ENCODE measurements around the gene ANAPC2.

Gene ANAPC2

GRCh38 chr9:137188490-137189296 lies at the start of gene ANAPC2, which contains the start of gene SSNA1:
Gene ANAPC2 (minus strand): TSS chr9:137188560. CDS start chr9:137188532, 28 bp downstream.
Gene SSNA1 (plus strand): TSS chr9:137188676. CDS start chr9:137188727, 51 bp downstream.
- peak; percentile 98 for DNase-seq

DNA sequence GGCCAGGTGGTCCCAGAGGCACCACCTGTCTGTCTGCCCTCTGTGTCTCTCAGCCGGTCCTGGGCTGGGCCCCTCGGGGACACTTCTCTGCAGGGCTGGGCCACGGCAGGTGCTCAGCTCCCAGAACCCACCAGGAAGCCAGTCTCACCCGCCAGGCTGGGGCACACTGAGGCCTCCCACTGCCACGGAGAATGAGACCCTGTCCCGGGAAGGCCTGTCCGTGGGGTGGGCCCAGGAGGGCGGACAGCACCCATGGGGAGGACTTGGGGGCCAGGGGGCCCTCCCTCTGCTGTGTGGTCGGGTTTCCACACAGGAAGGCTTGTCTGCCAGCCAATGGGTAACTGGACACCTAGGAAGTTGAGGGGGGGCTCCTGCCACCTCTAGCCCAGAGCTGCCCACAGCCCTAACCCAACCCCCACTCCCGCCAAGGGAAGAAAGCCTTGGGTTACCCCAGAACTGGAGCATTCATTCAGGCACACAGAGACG lies 48.6 kb upstream of the ANAPC2 start:
- peak; percentile 56 for DNase-seq

GRCh38 chr9:137236238-137236935 lies 48.0 kb upstream of the ANAPC2 start:
- peak; percentile 94 for DNase-seq

DNA sequence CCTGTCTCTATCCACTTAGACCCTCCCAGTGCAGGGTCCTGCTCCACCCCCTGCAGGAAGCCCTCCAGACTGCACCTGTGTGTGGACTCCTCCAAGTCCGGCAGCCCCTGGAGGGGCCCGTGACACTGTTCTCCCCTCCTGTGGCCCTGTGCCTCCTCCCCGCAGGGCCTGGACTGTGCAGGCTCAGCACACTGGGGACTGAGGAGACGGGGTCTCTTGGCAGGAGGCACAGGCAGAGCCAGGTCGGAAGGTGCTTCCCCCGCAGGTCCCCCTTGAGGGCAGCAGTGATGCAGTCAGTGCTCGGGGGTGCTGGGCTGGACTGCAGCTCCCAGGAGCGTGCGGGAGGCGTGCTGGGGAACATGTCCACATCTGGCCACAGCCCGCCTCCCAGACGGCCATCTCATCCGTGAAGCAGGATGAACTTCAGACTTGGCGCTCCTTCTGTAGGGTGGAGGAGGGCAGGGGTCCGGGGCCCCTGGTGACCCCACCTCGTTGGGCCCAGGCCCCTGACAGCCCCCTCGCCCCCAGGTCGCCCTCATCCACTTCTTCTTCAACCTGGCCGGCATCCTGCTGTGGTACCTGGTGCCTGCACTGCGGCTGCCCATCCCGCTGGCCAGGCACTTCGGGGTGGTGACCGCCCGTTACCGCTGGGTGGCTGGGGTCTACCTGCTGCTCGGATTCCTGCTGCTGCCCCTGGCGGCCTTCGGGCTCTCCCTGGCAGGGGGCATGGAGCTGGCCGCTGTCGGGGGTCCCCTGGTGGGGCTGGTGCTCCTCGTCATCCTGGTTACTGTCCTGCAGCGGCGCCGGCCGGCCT lies 47.3 kb upstream of the ANAPC2 start:
- no peak for DNase-seq

DNA sequence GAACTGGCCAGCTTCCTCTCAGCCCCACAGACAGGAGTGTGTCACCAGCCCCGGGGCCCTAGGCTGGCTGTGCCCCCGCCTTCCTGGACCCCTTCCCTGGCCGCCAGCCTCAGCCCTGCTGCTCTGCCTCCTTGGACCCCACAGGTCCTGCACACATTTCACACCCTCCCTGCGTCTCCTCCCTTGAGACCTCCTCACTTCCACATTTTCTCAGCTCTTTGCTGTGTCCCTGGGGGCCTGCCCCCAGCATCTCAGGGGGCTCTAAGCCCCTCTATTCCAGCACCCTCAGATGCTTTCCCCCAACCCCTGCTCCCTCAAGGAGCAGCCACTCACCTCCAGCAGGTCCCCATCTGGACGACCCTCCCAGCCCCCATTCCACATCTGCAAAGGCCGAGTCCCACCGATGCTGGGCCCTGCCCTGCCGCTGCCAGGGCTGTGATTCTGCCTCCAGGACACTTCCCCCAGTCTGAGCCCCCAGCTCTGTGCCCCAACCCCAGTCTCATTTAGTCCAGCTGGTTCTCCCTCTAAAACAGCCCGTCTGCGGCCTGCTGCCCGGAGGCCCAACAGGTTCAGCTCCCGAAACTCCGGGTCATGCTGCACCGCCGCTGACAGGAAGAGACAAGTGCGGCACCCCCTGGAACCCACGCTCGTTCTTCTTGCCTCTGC lies 46.5 kb upstream of the ANAPC2 start:
- DNase-seq: no peak

DNA sequence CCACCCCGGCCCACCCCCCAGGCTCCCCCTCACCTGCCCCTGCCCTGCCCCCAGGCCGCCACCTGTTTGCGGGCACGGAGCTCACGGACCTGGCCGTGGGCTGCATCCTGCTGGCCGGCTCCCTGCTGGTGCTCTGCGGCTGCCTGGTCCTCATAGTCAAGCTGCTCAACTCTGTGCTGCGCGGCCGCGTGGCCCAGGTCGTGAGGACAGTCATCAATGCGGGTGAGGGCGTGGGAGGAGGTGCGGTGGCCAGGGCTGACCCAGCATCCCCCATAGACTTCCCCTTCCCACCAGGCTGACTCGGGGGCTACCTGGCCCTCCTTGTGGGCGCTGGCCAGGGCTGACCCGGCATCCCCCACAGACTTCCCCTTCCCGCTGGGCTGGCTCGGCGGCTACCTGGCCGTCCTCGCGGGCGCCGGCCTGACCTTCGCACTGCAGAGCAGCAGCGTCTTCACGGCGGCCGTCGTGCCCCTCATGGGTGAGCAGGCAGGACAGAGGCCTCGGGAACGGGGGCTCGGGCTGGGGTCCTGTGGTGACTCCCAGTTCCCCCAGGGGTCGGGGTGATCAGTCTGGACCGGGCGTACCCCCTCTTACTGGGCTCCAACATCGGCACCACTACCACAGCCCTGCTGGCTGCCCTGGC lies 45.8 kb upstream of the ANAPC2 start:
- peak; percentile 78 for DNase-seq

- peak; percentile 93 for DNase-seq
These were observed 45.0 kb upstream of the ANAPC2 start for GRCh38 chr9:137233143-137233980.

- no peak for DNase-seq
These were observed 44.1 kb upstream of the ANAPC2 start for GRCh38 chr9:137232510-137232909.

GRCh38 chr9:137232101-137232500 lies 43.7 kb upstream of the ANAPC2 start:
- no peak for DNase-seq

DNA sequence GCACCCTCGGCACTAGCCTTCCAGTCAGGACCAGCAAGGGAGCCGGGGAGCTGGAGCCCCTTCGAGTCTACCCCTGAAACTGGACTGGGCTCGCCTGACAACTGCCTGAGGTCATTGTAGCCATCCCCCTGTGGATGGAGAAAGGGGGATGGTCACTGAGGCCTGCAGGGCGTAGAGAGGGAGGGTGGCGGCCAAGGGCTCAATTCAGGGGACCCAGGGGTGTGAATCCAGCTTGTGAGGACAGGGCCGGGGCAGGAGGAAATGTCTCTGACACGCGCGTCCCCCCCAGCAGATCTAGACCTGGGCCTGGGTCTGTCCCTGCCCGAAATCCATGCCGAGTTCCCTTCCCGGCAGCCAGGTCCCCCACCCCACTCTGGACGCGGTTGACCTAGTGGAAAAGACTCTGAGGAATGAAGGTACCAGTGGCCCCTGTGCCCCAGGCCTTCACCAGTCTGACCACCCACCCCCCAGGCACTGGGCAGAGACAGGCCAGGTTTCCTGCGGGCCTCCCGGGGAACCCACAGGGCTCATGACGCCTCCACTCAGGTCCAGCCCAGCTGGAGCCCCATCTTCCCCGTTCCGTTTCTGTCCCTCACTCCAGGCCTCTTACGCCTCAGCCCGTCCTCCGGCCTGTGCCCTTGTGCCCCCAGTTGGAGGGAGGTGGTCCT lies 43.1 kb upstream of the ANAPC2 start:
- DNase-seq: no peak

DNA sequence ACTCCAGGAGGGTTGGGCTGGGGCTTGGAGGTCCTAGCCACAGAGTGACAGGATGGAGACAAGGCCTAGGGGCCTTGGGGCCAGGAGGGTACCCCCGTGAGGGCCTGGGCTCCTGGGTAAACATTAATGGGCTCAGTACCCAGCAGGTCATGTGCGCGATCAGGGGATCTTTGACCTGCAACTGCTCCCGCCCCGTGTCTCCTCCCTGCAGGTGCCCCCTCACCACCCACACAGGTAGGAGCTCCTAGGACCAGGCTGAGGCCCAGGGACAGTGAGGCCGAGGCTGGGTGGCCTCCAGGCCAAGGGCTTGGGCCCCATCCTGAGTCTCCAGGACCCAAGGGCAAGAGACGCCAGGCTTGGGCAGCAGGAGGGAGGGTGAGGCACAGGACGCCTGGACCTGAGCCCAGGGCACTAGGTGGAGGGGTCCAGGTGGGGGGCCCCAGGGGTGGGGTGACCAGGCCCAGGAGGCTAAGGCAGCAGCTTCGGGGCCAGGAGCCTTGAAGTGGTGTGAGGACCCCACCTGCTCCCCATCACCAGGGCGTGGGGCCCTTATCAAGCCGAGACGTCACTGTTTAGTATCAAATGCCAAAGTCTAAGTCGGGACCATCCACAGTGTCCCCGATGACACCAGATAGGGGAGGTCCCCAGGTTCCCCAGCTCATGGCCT lies 42.5 kb upstream of the ANAPC2 start, which contains the start of gene SLC34A3:
Gene SLC34A3, plus strand, starts transcription at position 197 of the 667 bp plus-strand sequence. CDS start 802 bp downstream, outside the sequence.
- no peak for DNase-seq

DNA sequence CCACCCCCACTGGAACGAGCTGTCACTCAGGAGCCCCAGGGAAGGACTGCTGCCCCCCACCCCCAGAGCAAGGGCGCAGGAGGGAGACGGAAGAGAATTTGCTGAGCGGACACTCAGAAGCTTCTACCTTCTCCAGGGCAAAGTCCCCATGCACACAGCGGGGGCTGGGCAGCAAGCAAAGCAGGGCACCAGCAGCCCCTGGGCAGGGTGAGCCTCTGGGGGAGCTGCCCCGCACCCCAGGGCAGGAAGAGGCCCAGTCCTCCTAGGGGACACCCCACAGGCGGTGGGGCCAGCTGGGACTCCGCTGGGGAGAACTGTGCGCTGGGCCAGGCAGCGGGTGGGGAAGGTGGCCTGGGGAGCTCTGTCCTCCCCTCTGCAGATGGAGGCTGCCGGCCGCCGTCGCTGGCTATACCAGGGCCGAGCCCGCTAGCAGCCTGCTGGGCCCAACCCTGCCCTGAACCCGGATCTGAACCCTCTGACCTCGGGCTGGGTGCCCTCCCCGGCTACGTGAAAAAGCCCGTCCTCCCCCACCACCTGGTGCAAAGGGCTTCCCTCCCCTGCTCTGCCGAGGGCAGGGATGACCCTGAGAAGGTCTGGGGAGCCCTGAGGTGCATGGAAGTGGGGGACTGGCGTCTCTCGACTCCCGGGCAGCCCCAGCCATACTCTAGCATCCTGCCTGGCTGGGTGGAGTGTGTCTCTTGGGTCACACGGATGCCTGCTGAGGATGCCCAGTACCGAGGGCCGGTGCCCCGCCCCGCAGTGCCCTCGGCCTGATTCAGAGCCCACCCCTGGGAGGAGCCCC lies 41.7 kb upstream of the ANAPC2 start:
- no peak for DNase-seq

DNA sequence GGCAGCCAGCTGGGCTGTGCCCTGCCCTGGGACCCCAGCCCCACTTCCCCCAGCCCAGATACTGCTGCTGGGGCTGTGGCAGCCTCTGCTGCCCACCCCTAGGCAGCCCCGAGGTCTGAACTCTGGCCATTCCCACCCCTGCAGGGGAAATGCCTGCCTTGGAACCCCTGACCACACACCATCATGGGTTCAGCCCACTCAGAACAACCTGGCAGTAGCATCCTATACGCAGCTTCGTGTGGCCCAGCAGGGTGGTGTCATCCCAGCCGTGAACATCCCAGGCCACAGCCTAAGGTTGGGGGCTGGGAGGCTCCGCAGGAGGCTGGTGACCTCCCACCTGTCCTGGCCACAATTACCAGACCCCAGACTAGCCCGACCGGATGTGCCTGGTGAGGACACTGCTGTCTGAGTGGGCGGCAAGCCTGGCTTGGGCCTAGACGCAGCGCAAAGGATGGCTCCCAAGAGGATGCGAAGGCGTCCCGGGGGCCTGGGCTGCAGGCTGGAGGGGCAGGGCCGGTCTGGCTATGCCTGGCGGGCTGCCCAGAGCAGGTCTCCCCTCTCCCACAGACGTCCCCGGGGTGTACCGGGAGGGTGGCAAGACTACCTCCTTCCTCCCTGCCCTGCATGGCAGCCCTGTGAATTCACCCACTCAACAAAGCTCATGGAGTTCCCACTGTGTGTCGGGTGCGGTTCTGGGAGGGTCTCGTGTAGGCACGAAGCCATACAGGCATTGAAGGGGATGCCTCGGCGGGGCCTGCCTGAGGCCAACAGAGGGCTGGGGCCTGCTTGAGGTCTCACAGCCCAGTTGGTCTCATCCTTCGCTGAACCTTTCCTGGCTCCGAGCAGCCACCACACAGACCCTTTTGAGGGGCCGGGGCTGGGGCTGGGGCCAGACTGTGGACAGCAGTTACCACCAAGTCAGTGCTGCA lies 40.9 kb upstream of the ANAPC2 start:
- DNase-seq: no peak

DNA sequence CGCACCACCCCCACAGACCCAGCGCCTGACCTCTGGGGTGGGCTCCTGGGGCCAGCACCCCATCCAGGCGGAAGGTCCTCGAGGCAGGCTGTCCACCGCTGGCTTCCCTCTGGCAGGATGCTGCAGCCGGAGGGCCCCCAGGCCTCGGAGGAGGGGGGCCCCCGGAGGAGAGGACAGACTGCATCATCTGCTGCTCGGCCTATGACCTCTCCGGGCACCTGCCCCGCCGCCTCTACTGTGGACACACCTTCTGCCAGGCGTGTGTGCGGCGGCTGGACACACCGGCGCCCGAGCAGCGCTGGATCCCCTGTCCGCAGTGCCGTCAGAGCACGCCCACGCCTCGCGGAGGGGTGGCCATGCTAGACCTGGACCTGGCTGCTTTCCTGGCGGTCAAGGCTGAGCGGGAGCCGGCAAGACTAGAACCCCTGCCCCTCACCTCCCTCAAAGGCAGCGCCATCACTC lies 40.2 kb upstream of the ANAPC2 start:
- DNase-seq: peak; percentile 48

GRCh38 chr9:137227853-137228505 lies 39.6 kb upstream of the ANAPC2 start:
- no peak for DNase-seq

DNA sequence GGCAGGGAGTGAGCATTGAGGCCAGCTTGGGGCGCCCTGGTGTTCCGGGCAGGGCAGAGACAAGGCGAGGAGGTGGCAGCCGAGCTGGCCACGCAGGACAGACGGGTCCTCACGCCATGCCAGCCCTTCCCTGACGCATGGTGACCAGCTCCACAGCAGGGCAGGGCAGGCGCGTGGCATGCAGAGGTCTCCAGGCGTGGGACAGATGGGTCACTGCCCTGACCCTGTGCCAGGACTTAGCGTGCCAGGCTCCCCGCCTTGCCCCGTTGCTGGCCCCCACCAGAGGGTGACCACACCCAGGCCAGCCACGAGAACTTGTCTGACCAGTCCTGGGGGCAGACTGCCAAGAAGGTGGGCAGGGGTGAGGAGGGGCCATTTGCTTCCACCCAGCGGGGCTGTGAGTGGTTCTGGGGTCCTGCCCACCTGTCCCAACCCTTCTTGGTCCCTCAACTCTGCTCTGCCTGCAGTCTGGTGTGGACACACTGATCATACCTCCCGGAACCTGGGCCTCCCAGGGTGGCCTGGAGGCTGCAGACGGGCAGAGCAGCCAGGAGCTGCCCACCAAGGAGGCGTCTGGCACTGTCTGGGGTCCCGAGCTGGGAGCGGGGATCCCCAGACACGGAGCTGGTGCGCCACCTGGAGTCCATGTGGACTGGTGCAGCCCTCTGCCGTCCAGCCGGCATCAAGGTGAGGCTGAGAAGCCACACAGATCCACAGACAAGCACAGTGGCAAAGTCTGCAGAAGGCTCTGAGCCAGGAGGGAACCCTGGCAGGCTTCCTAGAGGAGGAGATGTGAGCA lies 38.9 kb upstream of the ANAPC2 start, which contains the start of gene RNF224:
Gene RNF224, plus strand, starts transcription at position 449 of the 799 bp plus-strand sequence. CDS start 834 bp downstream, outside the sequence.
- DNase-seq: peak; percentile 93

Data from DMS53 (cell line).